Activated CD8-positive, alpha-beta memory T cell treated with anti-CD3 and anti-CD28 coated beads, Interleukin-2, amount 10 ng/mL, durations not matched to agents 7 days and 5 days (primary cell): ENCODE results near the gene DHCR7. TPM values are rescaled to one million over a fixed set of nuclear protein-coding genes. Genes with fewer than 3 reads are reported as not detected.
"Not testable (repeated sequence)": the region's sequence is repeated elsewhere in the genome, so short reads cannot be mapped to it uniquely, and the experiment has no call there.

Experiments used
- ATAC-seq: fragments of 150-1000 bp; cut with Tn5 transposase; one replicate; pipeline ENCODE4 v1.10.0; 2021; ENCODE audit warnings: moderate library complexity
- CTCF ChIA-PET: fragments of 350-600 bp; sonication (Branson Sonifier 250); formaldehyde crosslinking; loops from one replicate; lab custom pipeline; 2021; ENCODE audit warnings: antibody characterized with exemption; lab: Charles Lee
- DNase-seq: peaks from one replicate; pipeline ENCODE4 v3.0.0-alpha.2; 2020
- H3K27ac Mint-ChIP-seq: one replicate; pipeline ENCODE4 v1.8.0; 2021; ENCODE audit warnings: mild to moderate bottlenecking, mixed read lengths
- H3K27me3 Mint-ChIP-seq: one replicate; pipeline ENCODE4 v1.8.0; 2021; ENCODE audit warnings: mixed read lengths
- H3K36me3 Mint-ChIP-seq: one replicate; pipeline ENCODE4 v1.8.0; 2021; ENCODE audit warnings: mild to moderate bottlenecking, mixed read lengths
- H3K4me1 Mint-ChIP-seq: one replicate; pipeline ENCODE4 v1.8.0; 2021; ENCODE audit warnings: mixed read lengths
- H3K4me3 Mint-ChIP-seq: one replicate; pipeline ENCODE4 v1.8.0; 2021; ENCODE audit warnings: mild to moderate bottlenecking, moderate library complexity, mixed read lengths
- H3K9me3 Mint-ChIP-seq: one replicate; pipeline ENCODE4 v1.8.0; 2022; ENCODE audit warnings: low read depth, mixed read lengths
- total RNA-seq, 2 experiments: library from RNA; stranded (reverse); gene quantifications; one replicate each; pipeline ENCODE4 v1.2.3, GENCODE V29; 2021

DHCR7 gene
- total RNA-seq, 2 experiments from 2014 or later = 54.7 to 90.5 TPM

GRCh38 chr11:71433648-71434450 lies 14.3 kb downstream of the DHCR7 start:
- CTCF ChIA-PET = no interaction called here
- H3K36me3 Mint-ChIP-seq = peaks cover 6% of the 10 kb centered on the region
- H3K27ac Mint-ChIP-seq = no peak overlapping the region
- ATAC-seq (no peak), DNase-seq (no peak)
- H3K27me3 Mint-ChIP-seq = no peaks in the 10 kb centered on the region
- H3K4me1 Mint-ChIP-seq = peaks cover 7% of the 10 kb centered on the region
- H3K4me3 Mint-ChIP-seq = no peak overlapping the region
- H3K9me3 Mint-ChIP-seq = no peaks in the 10 kb centered on the region

DNA sequence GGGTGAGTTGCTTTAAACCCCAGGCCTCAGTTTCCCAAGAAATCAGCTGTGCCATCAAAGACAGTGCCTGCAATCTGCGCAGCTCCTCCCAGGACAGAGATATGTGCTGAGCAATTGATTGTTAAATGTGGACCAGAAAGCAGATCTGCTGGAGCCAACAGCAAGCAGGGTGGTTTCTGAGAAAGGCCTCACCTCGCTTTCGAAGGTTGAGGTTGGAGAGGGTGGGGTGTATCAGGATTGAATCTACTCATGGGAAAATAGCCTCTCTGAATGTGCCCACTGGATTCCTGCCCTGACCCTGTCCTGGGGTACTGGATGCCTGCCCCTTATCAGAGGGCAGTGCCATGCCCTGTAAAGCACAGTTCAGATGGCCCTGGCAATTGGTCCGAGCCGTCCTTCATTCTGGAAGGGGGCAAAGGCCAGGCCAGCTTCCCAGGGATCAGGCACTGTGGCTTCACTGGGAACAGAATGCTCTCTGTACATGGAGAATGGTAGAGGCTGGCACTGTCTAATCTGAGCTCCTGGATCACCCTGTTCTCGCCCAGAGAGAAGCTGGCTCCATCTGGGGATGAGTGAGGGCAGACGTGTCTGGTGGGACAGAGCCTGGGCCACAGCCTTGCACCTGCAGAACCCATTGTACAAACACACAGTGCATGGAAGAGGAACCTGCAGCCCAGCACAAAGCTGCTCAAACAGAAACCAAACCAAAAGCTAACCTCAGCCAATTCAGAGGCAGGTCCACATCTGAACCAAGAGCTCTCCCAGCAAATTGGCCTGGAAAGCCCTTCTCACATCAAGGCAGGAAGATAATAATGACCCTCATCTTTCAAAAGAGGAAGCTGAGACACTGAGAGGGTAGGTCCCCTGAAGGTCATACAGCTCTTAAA lies 15.2 kb downstream of the DHCR7 start:
- ATAC-seq (no peak), DNase-seq (no peak)
- H3K9me3 Mint-ChIP-seq = no peaks in the 10 kb centered on the region
- no peak overlapping the region for H3K27ac Mint-ChIP-seq
- CTCF ChIA-PET = no interaction called here
- no peaks in the 10 kb centered on the region for H3K27me3 Mint-ChIP-seq
- peaks cover 4% of the 10 kb centered on the region for H3K36me3 Mint-ChIP-seq
- H3K4me1 Mint-ChIP-seq = peaks cover 7% of the 10 kb centered on the region
- H3K4me3 Mint-ChIP-seq = no peak overlapping the region

GRCh38 chr11:71431271-71431670 lies 16.9 kb downstream of the DHCR7 start:
- no peak overlapping the region for H3K4me3 Mint-ChIP-seq
- ATAC-seq (no peak), DNase-seq (no peak)
- H3K27ac Mint-ChIP-seq = no peak overlapping the region
- H3K27me3 Mint-ChIP-seq = no peaks in the 10 kb centered on the region
- no peaks in the 10 kb centered on the region for H3K9me3 Mint-ChIP-seq
- peaks cover 7% of the 10 kb centered on the region for H3K4me1 Mint-ChIP-seq
- H3K36me3 Mint-ChIP-seq = peaks cover 2% of the 10 kb centered on the region
- CTCF ChIA-PET = no interaction called here

GRCh38 chr11:71430166-71430565 lies 18.0 kb downstream of the DHCR7 start:
- CTCF ChIA-PET = no interaction called here
- Mint-ChIP-seq H3K27me3 (no peaks in the 10 kb centered on the region), H3K36me3 (no peaks in the 10 kb centered on the region), H3K4me1 (peaks cover 7% of the 10 kb centered on the region), H3K4me3 (no peak overlapping the region), H3K27ac (no peak overlapping the region), H3K9me3 (no peaks in the 10 kb centered on the region)
- DNase-seq = no peak
- ATAC-seq = no peak

DNA sequence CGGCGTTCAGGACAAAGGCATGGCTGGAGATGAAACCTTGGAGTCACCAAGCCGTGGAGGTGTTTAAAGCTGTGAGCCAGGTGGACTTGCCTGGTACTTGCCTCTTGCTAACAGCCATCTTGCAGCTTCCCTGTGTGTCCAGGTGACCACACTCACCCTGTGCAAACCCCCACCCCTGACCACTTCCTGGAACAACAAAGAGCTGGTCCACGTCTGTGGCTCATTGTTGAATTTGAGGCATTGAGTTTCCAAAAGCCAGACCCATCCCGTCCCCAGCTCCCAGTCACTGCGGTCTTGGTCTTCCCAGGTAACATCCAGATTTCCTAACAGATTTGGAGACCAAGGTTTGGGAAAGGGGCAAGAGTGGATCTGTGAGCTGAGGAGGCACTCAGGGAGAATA lies 18.5 kb downstream of the DHCR7 start:
- no peaks in the 10 kb centered on the region for H3K27me3 Mint-ChIP-seq
- no peak overlapping the region for H3K4me3 Mint-ChIP-seq
- H3K27ac Mint-ChIP-seq = no peak overlapping the region
- peaks cover 7% of the 10 kb centered on the region for H3K4me1 Mint-ChIP-seq
- H3K36me3 Mint-ChIP-seq = no peaks in the 10 kb centered on the region
- DNase-seq = no peak
- ATAC-seq = no peak
- H3K9me3 Mint-ChIP-seq = no peaks in the 10 kb centered on the region
- CTCF ChIA-PET = no interaction called here

GRCh38 chr11:71428861-71429435 lies 19.2 kb downstream of the DHCR7 start:
- H3K27ac Mint-ChIP-seq = no peak overlapping the region
- no peak for DNase-seq
- H3K4me3 Mint-ChIP-seq = no peak overlapping the region
- H3K36me3 Mint-ChIP-seq = no peaks in the 10 kb centered on the region
- CTCF ChIA-PET = no interaction called here
- H3K4me1 Mint-ChIP-seq = peaks cover 7% of the 10 kb centered on the region
- no peaks in the 10 kb centered on the region for H3K27me3 Mint-ChIP-seq
- H3K9me3 Mint-ChIP-seq = no peaks in the 10 kb centered on the region
- no peak for ATAC-seq

DNA sequence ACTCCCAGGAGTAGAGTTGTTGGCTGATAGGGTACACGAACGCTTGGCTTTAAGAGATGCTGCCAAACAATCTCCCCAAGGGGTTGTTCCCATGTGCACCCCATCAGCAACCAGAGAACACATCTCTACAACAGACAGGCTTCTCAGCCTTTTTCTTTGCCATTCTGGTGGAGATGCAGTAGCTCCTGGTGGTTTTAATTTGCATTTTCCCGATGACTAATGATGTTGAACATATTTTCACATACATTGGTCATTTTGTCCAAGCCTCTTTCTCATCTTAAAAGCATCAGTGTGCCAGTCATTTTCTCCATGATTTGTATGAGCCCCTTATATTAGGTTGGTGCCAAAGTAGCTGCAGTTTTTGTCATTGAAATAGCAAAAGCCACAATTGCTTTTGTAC lies 21.8 kb downstream of the DHCR7 start:
- H3K4me1 Mint-ChIP-seq = peaks cover 7% of the 10 kb centered on the region
- no peak for ATAC-seq
- H3K36me3 Mint-ChIP-seq = no peaks in the 10 kb centered on the region
- H3K9me3 Mint-ChIP-seq = no peaks in the 10 kb centered on the region
- H3K4me3 Mint-ChIP-seq = no peak overlapping the region
- H3K27me3 Mint-ChIP-seq = no peaks in the 10 kb centered on the region
- H3K27ac Mint-ChIP-seq = no peak overlapping the region
- no peak for DNase-seq
- CTCF ChIA-PET = interaction anchor here (1.4 kb wide), 1 partner anchor 9 kb away, joined by 3 read pairs; no protein-coding TSS in a partner anchor

DNA sequence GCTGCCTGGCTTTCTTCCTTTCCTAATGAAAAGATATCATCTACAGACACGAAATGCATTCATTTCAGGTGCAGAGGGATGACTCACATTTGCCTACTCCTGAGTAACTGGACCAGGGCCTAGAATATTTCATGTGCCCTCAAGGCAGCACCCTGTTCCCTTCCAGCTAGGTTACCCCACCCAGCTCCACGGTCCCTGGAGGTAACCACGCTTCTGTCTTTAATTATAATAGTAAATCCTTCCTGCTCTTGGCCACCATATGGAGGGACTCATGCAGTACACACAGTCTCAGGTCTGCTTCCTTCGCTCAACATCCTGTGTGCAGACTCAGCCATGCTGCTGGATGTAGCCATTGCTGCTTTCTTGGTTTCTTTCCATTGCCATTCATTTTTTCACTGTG lies 22.3 kb downstream of the DHCR7 start:
- H3K36me3 Mint-ChIP-seq = no peaks in the 10 kb centered on the region
- no peak for DNase-seq
- CTCF ChIA-PET = no interaction called here
- H3K4me3 Mint-ChIP-seq = no peak overlapping the region
- H3K27ac Mint-ChIP-seq = no peak overlapping the region
- ATAC-seq = no peak
- no peaks in the 10 kb centered on the region for H3K9me3 Mint-ChIP-seq
- peaks cover 7% of the 10 kb centered on the region for H3K4me1 Mint-ChIP-seq
- no peaks in the 10 kb centered on the region for H3K27me3 Mint-ChIP-seq

GRCh38 chr11:71425409-71425808 lies 22.8 kb downstream of the DHCR7 start:
- DNase-seq (no peak), ATAC-seq (no peak)
- Mint-ChIP-seq H3K36me3 (no peaks in the 10 kb centered on the region), H3K9me3 (no peaks in the 10 kb centered on the region), H3K27ac (no peak overlapping the region), H3K27me3 (no peaks in the 10 kb centered on the region), H3K4me3 (no peak overlapping the region), H3K4me1 (peaks cover 7% of the 10 kb centered on the region)
- CTCF ChIA-PET = no interaction called here

- no peak for DNase-seq
- CTCF ChIA-PET = interaction anchor here (0.9 kb wide), 1 partner anchor 760 kb away, joined by 3 read pairs; no protein-coding TSS in a partner anchor
- no peaks in the 10 kb centered on the region for H3K4me1 Mint-ChIP-seq
- H3K27ac Mint-ChIP-seq = no peak overlapping the region
- no peaks in the 10 kb centered on the region for H3K27me3 Mint-ChIP-seq
- no peak overlapping the region for H3K4me3 Mint-ChIP-seq
- H3K9me3 Mint-ChIP-seq = no peaks in the 10 kb centered on the region
- H3K36me3 Mint-ChIP-seq = no peaks in the 10 kb centered on the region
- ATAC-seq = no peak
Measured at GRCh38 chr11:71423181-71423790, 24.9 kb downstream of the DHCR7 start.

GRCh38 chr11:71422318-71422717 lies 25.9 kb downstream of the DHCR7 start:
- not testable (repeated sequence) for ATAC-seq, H3K27me3 Mint-ChIP-seq, H3K4me3 Mint-ChIP-seq, H3K9me3 Mint-ChIP-seq, H3K27ac Mint-ChIP-seq, H3K36me3 Mint-ChIP-seq, DNase-seq, H3K4me1 Mint-ChIP-seq
- CTCF ChIA-PET = interaction anchor here (0.9 kb wide), 1 partner anchor 760 kb away, joined by 3 read pairs; no protein-coding TSS in a partner anchor

DNA sequence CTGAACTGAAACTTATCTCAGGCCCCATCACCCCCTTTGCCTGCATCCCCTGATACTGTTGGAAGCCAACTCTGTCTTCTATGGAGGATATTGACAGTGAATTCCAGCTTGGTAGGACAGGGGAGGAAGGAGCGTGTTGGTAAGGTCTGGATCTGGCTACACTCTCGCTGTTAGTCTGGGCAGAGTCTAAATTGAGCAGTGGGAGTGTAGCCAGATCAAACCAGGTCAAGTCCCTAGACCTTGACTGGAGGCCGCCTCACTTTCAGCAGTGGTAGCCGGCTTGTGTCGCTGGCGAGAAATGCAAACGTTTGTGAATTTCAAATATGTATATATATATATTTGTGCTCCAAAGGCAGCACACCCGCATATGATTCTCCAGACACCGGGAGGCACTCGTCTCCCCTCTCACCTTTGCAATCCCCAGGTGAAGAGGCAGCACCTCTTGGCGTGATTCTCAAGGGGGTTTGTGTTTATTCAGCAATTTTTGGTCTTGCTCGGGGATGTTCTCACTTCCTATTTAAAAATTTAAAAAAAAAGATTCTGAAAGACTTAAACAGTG lies 26.7 kb downstream of the DHCR7 start:
- Mint-ChIP-seq H3K4me3 (no peak overlapping the region), H3K36me3 (no peaks in the 10 kb centered on the region), H3K9me3 (no peaks in the 10 kb centered on the region), H3K27ac (no peak overlapping the region), H3K27me3 (no peaks in the 10 kb centered on the region), H3K4me1 (peaks cover 4% of the 10 kb centered on the region)
- DNase-seq (no peak), ATAC-seq (no peak)
- CTCF ChIA-PET = no interaction called here
